Hepatocyte (in vitro differentiated cells): Measurements from ENCODE around the gene PROK1. TPM values are rescaled to one million over a fixed set of nuclear protein-coding genes. Genes with fewer than 3 reads are reported as not detected.
"Not testable (repeated sequence)": the region's sequence is repeated elsewhere in the genome, so short reads cannot be mapped to it uniquely, and the experiment has no call there.

Source experiments
- DNase-seq: peaks from one replicate; pipeline ENCODE4 v3.0.0-alpha.2; 2016; ENCODE audit warnings: low spot score
- H2AFZ ChIP-seq: fragments of 200-600 bp; sonication (generic); 2 replicates; pipeline ENCODE4 v1.6.0; 2016; ENCODE audit warnings: antibody characterized with exemption, mild to moderate bottlenecking
- H3K27ac ChIP-seq: fragments of 200-600 bp; sonication (generic); 2 replicates; pipeline ENCODE4 v1.5.1; 2016; ENCODE audit warnings: mild to moderate bottlenecking
- H3K27me3 ChIP-seq: fragments of 200-600 bp; sonication (generic); 2 replicates; pipeline ENCODE4 v1.6.1; 2016
- H3K36me3 ChIP-seq: fragments of 200-600 bp; sonication (generic); replicated peaks from 2 replicates; pipeline ENCODE4 v1.5.1; 2016; ENCODE audit warnings: low read depth; ENCODE audit not compliant: insufficient read depth
- H3K4me1 ChIP-seq: fragments of 200-600 bp; sonication (generic); 2 replicates; pipeline ENCODE4 v1.5.1; 2016; ENCODE audit warnings: mild to moderate bottlenecking, moderate library complexity; ENCODE audit not compliant: insufficient read depth
- H3K4me2 ChIP-seq: fragments of 200-600 bp; sonication (generic); 2 replicates; pipeline ENCODE4 v1.6.0; 2016
- H3K4me3 ChIP-seq: fragments of 200-600 bp; sonication (generic); 2 replicates; pipeline ENCODE4 v1.5.1; 2016; ENCODE audit warnings: mild to moderate bottlenecking
- H3K79me2 ChIP-seq: fragments of 200-600 bp; sonication (generic); 2 replicates; pipeline ENCODE4 v1.6.0; 2017; ENCODE audit warnings: mild to moderate bottlenecking
- H3K9me2 ChIP-seq: fragments of 200-600 bp; sonication (generic); replicated peaks from 2 replicates; pipeline ENCODE4 v1.6.0; 2017; ENCODE audit warnings: mild to moderate bottlenecking; ENCODE audit not compliant: insufficient read depth
- H3K9me3 ChIP-seq: fragments of 200-600 bp; sonication (generic); 2 replicates; pipeline ENCODE4 v1.5.1; 2016; ENCODE audit warnings: low read depth, mild to moderate bottlenecking
- H4K20me1 ChIP-seq: fragments of 200-600 bp; sonication (generic); 2 replicates; pipeline ENCODE4 v1.6.0; 2016; ENCODE audit warnings: mild to moderate bottlenecking; ENCODE audit not compliant: insufficient read depth, poor library complexity, severe bottlenecking
- EZH2 ChIP-seq: fragments of 200-600 bp; sonication (generic); IDR thresholded peaks from 2 replicates; pipeline ENCODE4 v1.6.1; 2016; ENCODE audit warnings: antibody characterized with exemption, mild to moderate bottlenecking, borderline replicate concordance
- EZH2phosphoT487 ChIP-seq: fragments of 200-600 bp; sonication (generic); IDR thresholded peaks from one replicate; pipeline ENCODE4 v1.6.1; 2018; ENCODE audit warnings: antibody characterized with exemption, mild to moderate bottlenecking, low read depth, moderate library complexity; ENCODE audit not compliant: unreplicated experiment, severe bottlenecking
- whole genome bisulfite sequencing: methylation state at CpG from one replicate; pipeline ENCODE4 v1.1.6; 2016; ENCODE audit warnings: low lambda C conversion rate; ENCODE audit errors: missing lambda C conversion rate; 5-methylcytosine and 5-hydroxymethylcytosine counted together
- polyA plus RNA-seq: library from polyadenylated mRNA; unstranded; fragments of >200 nt; fragmentation: Nextera tagmentation; extraction: Ambion mirVana; gene quantifications from 2 replicates; pipeline ENCODE4 v1.2.1, GENCODE V29; 2016
- total RNA-seq: library from RNA; depleted of rRNA; stranded (reverse); fragments of >200 nt; gene quantifications from 2 replicates; pipeline ENCODE4 v1.2.3, GENCODE V29; 2014
- TF ChIP-seq, protein P1 (sequence below): fragments of 200-600 bp; sonication (generic); IDR thresholded peaks from 2 replicates; pipeline ENCODE4 v1.5.1; 2016; ENCODE audit warnings: antibody characterized with exemption, mild to moderate bottlenecking; ENCODE audit not compliant: poor library complexity

Gene PROK1
- total and polyA plus RNA-seq, 2 experiments from 2014 or later: 8.8 to 9.4 TPM

DNA sequence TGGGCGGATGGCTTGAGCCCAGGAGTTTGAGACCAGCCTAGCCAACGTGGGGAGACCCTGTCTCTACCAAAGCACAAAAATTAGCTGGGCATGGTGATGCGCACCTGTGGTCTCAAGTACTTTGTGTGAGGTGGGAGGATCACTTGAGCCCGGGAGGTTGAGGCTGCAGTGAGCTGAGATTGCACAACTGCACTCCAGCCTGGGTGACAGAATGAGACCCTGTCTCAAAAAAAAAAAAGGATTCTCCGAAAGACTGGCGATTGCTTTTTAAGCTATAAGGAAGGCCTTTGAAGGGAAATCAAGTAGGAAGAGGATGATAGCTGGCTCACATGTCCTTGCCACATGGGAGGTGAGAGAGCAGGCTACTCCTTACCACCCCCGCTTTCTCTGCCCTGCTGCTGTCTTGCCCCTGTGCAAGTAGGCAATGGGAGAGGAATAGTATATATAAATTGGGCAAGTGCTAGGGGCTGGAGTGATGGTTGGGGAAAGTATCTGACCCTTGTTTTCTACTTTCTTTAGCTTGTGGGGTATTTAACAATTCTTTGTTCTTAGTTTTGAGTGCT, 39.7 kb upstream of the PROK1 start:
- Histone ChIP-seq H3K27ac (no peak overlapping the region), H3K79me2 (peaks cover 12% of the 10 kb centered on the region), H3K9me2 (no peaks in the 10 kb centered on the region), H3K4me1 (peaks cover 5% of the 10 kb centered on the region), H3K27me3 (no peaks in the 10 kb centered on the region), H3K36me3 (no peaks in the 10 kb centered on the region), H3K4me2 (no peak overlapping the region), H4K20me1 (no peaks in the 10 kb centered on the region), H3K9me3 (no peaks in the 10 kb centered on the region), H2AFZ (no peak overlapping the region), H3K4me3 (no peak overlapping the region)
- WGBS: 78% methylated on average over 7 of the region's 7 CpGs
- DNase-seq: no peak
- TF ChIP-seq EZH2phosphoT487: no peak
- TF ChIP-seq EZH2: no peak
- TF ChIP-seq, protein P1, sequence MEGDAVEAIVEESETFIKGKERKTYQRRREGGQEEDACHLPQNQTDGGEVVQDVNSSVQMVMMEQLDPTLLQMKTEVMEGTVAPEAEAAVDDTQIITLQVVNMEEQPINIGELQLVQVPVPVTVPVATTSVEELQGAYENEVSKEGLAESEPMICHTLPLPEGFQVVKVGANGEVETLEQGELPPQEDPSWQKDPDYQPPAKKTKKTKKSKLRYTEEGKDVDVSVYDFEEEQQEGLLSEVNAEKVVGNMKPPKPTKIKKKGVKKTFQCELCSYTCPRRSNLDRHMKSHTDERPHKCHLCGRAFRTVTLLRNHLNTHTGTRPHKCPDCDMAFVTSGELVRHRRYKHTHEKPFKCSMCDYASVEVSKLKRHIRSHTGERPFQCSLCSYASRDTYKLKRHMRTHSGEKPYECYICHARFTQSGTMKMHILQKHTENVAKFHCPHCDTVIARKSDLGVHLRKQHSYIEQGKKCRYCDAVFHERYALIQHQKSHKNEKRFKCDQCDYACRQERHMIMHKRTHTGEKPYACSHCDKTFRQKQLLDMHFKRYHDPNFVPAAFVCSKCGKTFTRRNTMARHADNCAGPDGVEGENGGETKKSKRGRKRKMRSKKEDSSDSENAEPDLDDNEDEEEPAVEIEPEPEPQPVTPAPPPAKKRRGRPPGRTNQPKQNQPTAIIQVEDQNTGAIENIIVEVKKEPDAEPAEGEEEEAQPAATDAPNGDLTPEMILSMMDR: no peak

DNA sequence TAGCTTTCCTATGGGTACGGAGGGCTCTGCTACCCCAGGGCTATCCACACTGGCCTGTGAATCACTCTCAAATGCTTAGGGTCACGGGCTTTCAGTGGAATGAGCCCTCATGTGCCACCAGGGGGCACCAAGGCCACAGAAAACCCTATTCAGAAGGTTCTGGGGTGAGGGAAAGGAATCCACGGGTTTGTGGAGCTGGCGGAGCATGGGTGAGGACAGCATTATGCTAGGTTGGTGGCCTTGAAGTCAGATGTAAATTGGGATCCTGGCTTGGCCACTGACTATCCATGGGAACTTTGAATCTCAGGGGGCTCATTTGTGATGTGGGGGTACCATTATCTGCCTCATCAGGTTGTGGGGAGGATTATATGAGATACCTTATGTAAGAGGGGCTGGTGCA, 38.4 kb upstream of the PROK1 start:
- TF ChIP-seq EZH2: no peak
- TF ChIP-seq EZH2phosphoT487: no peak
- TF ChIP-seq, protein P1: peak; percentile 84
- H4K20me1 ChIP-seq: no peaks in the 10 kb centered on the region
- no peak overlapping the region for H3K4me3 ChIP-seq
- H2AFZ ChIP-seq: no peak overlapping the region
- H3K9me3 ChIP-seq: no peaks in the 10 kb centered on the region
- H3K27me3 ChIP-seq: no peaks in the 10 kb centered on the region
- no peaks in the 10 kb centered on the region for H3K9me2 ChIP-seq
- 17% methylated on average over 4 of the region's 4 CpGs for WGBS
- H3K27ac ChIP-seq: no peak overlapping the region
- no peaks in the 10 kb centered on the region for H3K36me3 ChIP-seq
- no peak overlapping the region for H3K4me2 ChIP-seq
- peak; percentile 89 for DNase-seq
- peaks cover 5% of the 10 kb centered on the region for H3K4me1 ChIP-seq
- no peaks in the 10 kb centered on the region for H3K79me2 ChIP-seq

DNA sequence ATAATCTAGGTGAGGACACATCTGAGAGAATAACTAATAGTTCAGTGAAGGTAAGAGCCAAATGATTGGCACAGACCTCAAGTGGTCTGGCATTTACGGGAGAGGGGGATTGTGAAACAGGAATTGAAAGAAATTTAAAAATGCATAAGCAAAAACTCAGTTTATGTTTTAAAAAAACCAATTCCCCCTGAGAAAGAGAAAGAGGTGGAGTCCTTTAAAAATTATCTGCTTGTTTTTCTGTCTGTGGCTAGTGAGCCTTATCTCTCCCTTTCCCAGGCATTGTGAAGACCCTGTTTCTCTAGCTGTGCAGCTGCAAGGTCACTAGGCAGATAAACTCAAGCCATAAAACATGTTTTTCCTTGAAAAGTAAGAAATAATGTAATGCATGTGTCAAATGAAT, 37.9 kb upstream of the PROK1 start:
- H4K20me1 ChIP-seq, H3K4me1 ChIP-seq, H3K27me3 ChIP-seq, H3K4me3 ChIP-seq, H2AFZ ChIP-seq, H3K9me2 ChIP-seq, H3K9me3 ChIP-seq, H3K79me2 ChIP-seq, H3K27ac ChIP-seq, DNase-seq, H3K4me2 ChIP-seq, H3K36me3 ChIP-seq: not testable (repeated sequence)
- WGBS: 69% methylated on average over 1 of the region's 1 CpG

DNA sequence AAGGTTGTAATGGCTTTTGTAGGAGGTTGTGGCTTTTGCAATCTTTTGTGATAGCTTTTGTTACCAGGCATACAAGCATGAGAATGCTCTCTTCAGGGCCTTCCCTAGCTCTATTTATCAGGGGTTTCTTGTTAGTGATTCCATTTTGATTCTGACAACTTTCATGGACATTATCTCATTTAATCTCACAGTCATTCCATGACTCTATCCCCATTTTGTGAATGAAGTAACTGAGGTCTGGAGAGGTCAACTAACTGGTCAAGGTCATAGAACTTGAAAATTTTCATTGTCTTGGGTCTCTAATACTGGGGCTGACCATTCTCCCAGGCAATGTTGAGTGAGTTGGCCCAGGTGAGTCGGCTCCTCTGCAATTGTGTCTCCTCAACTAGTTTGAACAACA, 32.2 kb upstream of the PROK1 start:
- H3K79me2 ChIP-seq: no peaks in the 10 kb centered on the region
- no peak overlapping the region for H2AFZ ChIP-seq
- no peaks in the 10 kb centered on the region for H3K9me2 ChIP-seq
- H3K27me3 ChIP-seq: no peaks in the 10 kb centered on the region
- H3K27ac ChIP-seq: no peak overlapping the region
- 100% methylated on average over 1 of the region's 1 CpG for WGBS
- no peaks in the 10 kb centered on the region for H3K4me1 ChIP-seq
- H3K36me3 ChIP-seq: no peaks in the 10 kb centered on the region
- no peak overlapping the region for H3K4me2 ChIP-seq
- no peak overlapping the region for H3K4me3 ChIP-seq
- H3K9me3 ChIP-seq: no peaks in the 10 kb centered on the region
- H4K20me1 ChIP-seq: no peaks in the 10 kb centered on the region
- no peak for TF ChIP-seq EZH2phosphoT487
- no peak for TF ChIP-seq EZH2
- TF ChIP-seq, protein P1: no peak
- no peak for DNase-seq
